GM10266 (cell line): ENCODE results near the gene SCAP.
"Not testable (repeated sequence)": the region's sequence is repeated elsewhere in the genome, so short reads cannot be mapped to it uniquely, and the experiment has no call there.

Experiments
- DNase-seq: peaks from one replicate; pipeline ENCODE4 v3.0.0; 2012; ENCODE audit errors: extremely low spot score
- CTCF ChIP-seq: IDR thresholded peaks from 2 replicates; pipeline ENCODE4 v1.5.1; 2012; ENCODE audit warnings: mild to moderate bottlenecking, low read depth; ENCODE audit not compliant: control insufficient read depth, insufficient read depth; ENCODE audit errors: missing control alignments

SCAP gene

GRCh38 chr3:47379411-47379899 lies 96.3 kb downstream of the SCAP start:
- TF ChIP-seq CTCF, result no peak
- no peak for DNase-seq

- DNase-seq, result no peak
- TF ChIP-seq CTCF, result no peak
Observed at GRCh38 chr3:47378869-47379268, 96.9 kb downstream of the SCAP start.

DNA sequence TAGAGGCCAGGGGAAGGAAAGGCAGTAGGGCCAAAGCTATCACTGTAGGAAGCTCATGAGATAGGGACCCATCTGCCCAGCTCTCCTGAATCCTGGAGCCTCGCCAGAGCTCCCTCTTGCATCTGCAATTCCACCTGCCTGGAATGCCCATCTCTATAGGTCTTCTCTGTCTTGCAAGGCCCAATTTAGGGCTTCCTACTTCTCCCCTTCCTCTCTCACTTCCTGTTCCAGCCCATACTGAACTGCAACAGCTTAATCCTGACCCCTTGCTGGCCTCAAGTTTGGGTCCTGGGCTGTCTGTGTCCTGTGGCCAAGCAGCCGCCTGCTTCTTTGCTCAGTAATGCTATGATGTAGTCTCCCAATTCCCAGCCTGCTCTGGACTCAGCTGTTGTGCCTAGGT lies 98.6 kb downstream of the SCAP start:
- DNase-seq, result no peak
- TF ChIP-seq CTCF, result no peak

GRCh38 chr3:47376393-47376792 lies 99.3 kb downstream of the SCAP start:
- no peak for DNase-seq
- no peak for TF ChIP-seq CTCF

GRCh38 chr3:47374587-47374986 lies 101.2 kb downstream of the SCAP start:
- DNase-seq, result no peak

DNA sequence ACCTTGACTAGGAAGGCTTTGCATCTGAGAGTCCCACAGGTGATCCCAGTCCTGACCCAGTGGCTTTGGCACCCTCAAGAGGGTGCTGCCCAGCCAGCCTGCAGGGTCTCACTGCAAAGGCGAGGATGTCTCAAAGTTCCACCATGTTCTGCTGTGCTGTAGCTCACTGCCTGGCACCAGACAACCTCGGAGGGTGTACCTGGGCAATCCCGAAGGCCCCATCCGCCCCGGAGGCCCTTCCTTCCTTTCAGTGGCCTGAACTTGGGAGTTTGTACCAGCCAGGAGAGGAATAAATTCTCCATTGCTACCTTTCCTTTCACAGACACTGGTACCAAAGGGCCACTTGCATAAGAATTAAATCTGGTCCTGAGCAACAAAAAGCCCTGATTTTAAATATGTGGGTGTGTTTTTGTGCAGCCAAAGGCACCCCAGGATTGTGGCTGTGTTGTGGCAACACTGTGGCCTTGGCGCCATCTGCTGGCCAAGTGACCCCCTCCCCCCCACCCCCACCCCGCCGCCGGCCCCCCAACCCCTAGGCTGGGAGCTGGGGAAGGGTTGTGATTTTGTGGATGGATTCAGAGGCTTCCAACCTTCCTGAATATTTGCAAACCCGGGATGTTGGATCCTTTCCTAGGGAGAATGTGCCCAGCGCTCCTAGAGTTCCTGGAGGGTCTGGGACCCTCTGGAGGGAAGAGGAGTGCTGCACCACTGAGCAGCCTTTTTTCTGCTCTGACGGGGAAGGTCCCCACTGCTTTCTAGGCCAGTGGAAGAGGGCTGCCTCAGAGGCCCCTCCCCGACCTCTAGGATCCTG lies 104.6 kb downstream of the SCAP start:
- peak; percentile 73 for DNase-seq
- TF ChIP-seq CTCF, result peak; percentile 22

More at GRCh38 chr3:47374587-47374986, 101.2 kb downstream of the SCAP start:
- TF ChIP-seq CTCF, result no peak

DNA sequence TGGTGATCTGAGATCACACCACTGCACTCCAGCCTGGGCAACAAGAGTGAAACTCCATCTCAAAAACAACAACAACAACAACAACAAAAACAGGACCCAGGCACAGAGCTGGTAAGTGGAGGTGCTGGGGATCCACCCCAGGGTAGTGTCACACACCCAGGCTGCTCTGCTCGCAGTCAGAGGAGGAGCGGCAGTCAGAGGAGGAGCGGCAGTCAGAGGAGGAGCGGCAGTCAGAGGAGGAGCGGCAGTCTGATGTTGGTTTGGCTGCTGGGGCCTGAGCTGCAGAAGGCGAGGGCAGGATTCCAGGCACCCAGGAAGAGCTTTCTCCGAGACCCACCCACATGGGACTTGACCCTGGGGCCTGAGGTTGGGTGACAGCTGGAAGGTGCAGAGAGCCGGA lies 105.7 kb downstream of the SCAP start:
- not testable (repeated sequence) for DNase-seq
